ENCODE measurements around the gene RBPJ.
"Not testable (repeated sequence)": the region's sequence is repeated elsewhere in the genome, so short reads cannot be mapped to it uniquely, and the experiment has no call there.

The RBPJ gene

GRCh38 chr4:26330946-26331345 is 10.1 kb downstream of the RBPJ start:
- intact Hi-C loops (cut with DNase I), result loop anchor here (1.0 to 10.0 kb wide), 2 partner anchors 79 to 684 kb away; no protein-coding TSS in a partner anchor

GRCh38 chr4:26331380-26331950 is 10.7 kb downstream of the RBPJ start:
- intact Hi-C loops (cut with DNase I), result loop anchor here (10.0 kb wide), 1 partner anchor 683 kb away; no protein-coding TSS in a partner anchor

More at GRCh38 chr4:26330946-26331345, 10.1 kb downstream of the RBPJ start:
- no peak for DNase-seq

GRCh38 chr4:26334366-26334765 is 13.6 kb downstream of the RBPJ start:
- no peak for DNase-seq
- intact Hi-C loops (cut with DNase I), result loop anchor here (10.0 kb wide), 1 partner anchor 680 kb away; no protein-coding TSS in a partner anchor

More at GRCh38 chr4:26331380-26331950, 10.7 kb downstream of the RBPJ start:
- DNase-seq, result no peak

GRCh38 chr4:26337612-26338011 is 16.8 kb downstream of the RBPJ start:
- no peak for DNase-seq
- intact Hi-C loops (cut with DNase I), result loop anchor here (10.0 kb wide), 1 partner anchor 677 kb away; no protein-coding TSS in a partner anchor

GRCh38 chr4:26342328-26343037 is 21.7 kb downstream of the RBPJ start:
- intact Hi-C loops (cut with DNase I), result loop anchor here (10.0 kb wide), 1 partner anchor 512 kb away; no protein-coding TSS in a partner anchor
- no peak for DNase-seq

GRCh38 chr4:26343038-26343398 is 22.2 kb downstream of the RBPJ start:
- DNase-seq, result no peak
- intact Hi-C loops (cut with DNase I), result loop anchor here (10.0 kb wide), 1 partner anchor 512 kb away; no protein-coding TSS in a partner anchor

- no peak for DNase-seq
- intact Hi-C loops (cut with DNase I), result loop anchor here (10.0 kb wide), 1 partner anchor 510 kb away; no protein-coding TSS in a partner anchor
These were observed 24.2 kb downstream of the RBPJ start for GRCh38 chr4:26344901-26345564.

- intact Hi-C loops (cut with DNase I), result loop anchor here (10.0 kb wide), 1 partner anchor 509 kb away; no protein-coding TSS in a partner anchor
- DNase-seq, result no peak
These were observed 24.7 kb downstream of the RBPJ start for GRCh38 chr4:26345565-26345938.

- intact Hi-C loops (cut with DNase I), result loop anchor here (10.0 kb wide), 1 partner anchor 509 kb away; no protein-coding TSS in a partner anchor
- DNase-seq, result no peak
These were observed 25.4 kb downstream of the RBPJ start for GRCh38 chr4:26346203-26346620.

- DNase-seq, result no peak
- intact Hi-C loops (cut with DNase I), result loop anchor here (10.0 kb wide), 1 partner anchor 505 kb away; no protein-coding TSS in a partner anchor
These were observed 28.7 kb downstream of the RBPJ start for GRCh38 chr4:26349496-26349895.

GRCh38 chr4:26351685-26352084 is 30.9 kb downstream of the RBPJ start:
- intact Hi-C loops (cut with DNase I), result no loop called here
- no peak for DNase-seq

- intact Hi-C loops (cut with DNase I), result no loop called here
- DNase-seq, result no peak
These were observed 33.7 kb downstream of the RBPJ start for GRCh38 chr4:26354491-26354890.

GRCh38 chr4:26355392-26356052 is 34.7 kb downstream of the RBPJ start:
- intact Hi-C loops (cut with DNase I), result no loop called here
- DNase-seq, result no peak

GRCh38 chr4:26356081-26356501 is 35.3 kb downstream of the RBPJ start:
- DNase-seq, result no peak
- intact Hi-C loops (cut with DNase I), result no loop called here

GRCh38 chr4:26359521-26359920 is 38.7 kb downstream of the RBPJ start:
- peak in 1 of 10 donors; percentile 32 for DNase-seq
- intact Hi-C loops (cut with DNase I), result not testable (repeated sequence)

GRCh38 chr4:26360273-26360672 is 39.5 kb downstream of the RBPJ start:
- intact Hi-C loops (cut with DNase I), result no loop called here
- DNase-seq, result no peak

- intact Hi-C loops (cut with DNase I), result no loop called here
- DNase-seq, result no peak
These were observed 40.0 kb downstream of the RBPJ start for GRCh38 chr4:26360864-26361263.

GRCh38 chr4:26361297-26361696 is 40.5 kb downstream of the RBPJ start:
- intact Hi-C loops (cut with DNase I), result no loop called here
- DNase-seq, result no peak

- intact Hi-C loops (cut with DNase I), result no loop called here
- DNase-seq, result no peak
These were observed 42.1 kb downstream of the RBPJ start for GRCh38 chr4:26362745-26363439.

Measured in posterior cingulate gyrus (tissue), 11 donors.